K562 (cell line): ENCODE results near the gene OCA2. TPM values are rescaled to one million over a fixed set of nuclear protein-coding genes. Genes with fewer than 3 reads are reported as not detected.

ENCODE experiments used
- ATAC-seq: fragments of 200-7000 bp; cut with Tn5 transposase; 3 replicates; pipeline ENCODE4 v1.9.1; 2020; ENCODE audit warnings: moderate library complexity
- BruUV-seq: library from RNA; stranded (reverse); fragments of 400-500 nt; replicated peaks from 2 replicates; lab custom pipeline; 2021; lab: Mats Ljungman, UMichigan
- CTCF ChIA-PET: fragments of 300-600 bp; formaldehyde crosslinking; extraction: SDS; loops from one replicate; lab custom pipeline; 2021; ENCODE audit warnings: low intra/inter-chr PET ratio; lab: Yijun Ruan, JAX
- POLR2A ChIA-PET: fragments of 300-600, 350-650 bp; sonication (Branson Sonifier 250); formaldehyde crosslinking; extraction: SDS; loops from one replicate; lab custom pipeline; 2021; ENCODE audit warnings: antibody characterized with exemption, inconsistent platforms; lab: Yijun Ruan, JAX
- DNase-seq, 4 experiments: peaks; one replicate each; pipeline versions ENCODE4 v3.0.0 to v3.0.0-alpha.2; 2011 to 2018; ENCODE audit warnings: low spot score in 3 of 4, mixed read lengths in 3 of 4; ENCODE audit errors: extremely low read depth in 1 of 4
- FAIRE-seq: peaks from 2 replicates; lab custom pipeline; 2011; peaks lifted over from hg19 to GRCh38; lab: Jason Lieb, UNC
- H2AFZ ChIP-seq: 2 replicates; pipeline ENCODE4 v1.6.0; 2011; ENCODE audit warnings: low read depth, low read length, control low read depth, inconsistent platforms
- H3K27ac ChIP-seq: fragments of 200-600 bp; 3 replicates; pipeline ENCODE4 v1.8.0; 2011; ENCODE audit warnings: low read depth, mild to moderate bottlenecking, control low read depth, inconsistent platforms, low read length, moderate library complexity, mixed read lengths; ENCODE audit errors: extremely low read depth
- H3K27me3 ChIP-seq, 2 experiments: fragments of 300-600 bp in 1 of 2; 2 replicates in 1 of 2; 3 replicates in 1 of 2; pipeline versions ENCODE4 v1.6.0 to v1.8.0; 2011; ENCODE audit warnings: inconsistent platforms in 2 of 2, low read length in 2 of 2, mild to moderate bottlenecking in 1 of 2, mixed read lengths in 1 of 2, moderate library complexity in 1 of 2; ENCODE audit not compliant: control insufficient read depth in 2 of 2, insufficient read depth in 2 of 2
- H3K36me3 ChIP-seq: fragments of 300-600 bp; 3 replicates; pipeline ENCODE4 v1.8.0; 2011; ENCODE audit warnings: mild to moderate bottlenecking, low read length, inconsistent platforms; ENCODE audit not compliant: control insufficient read depth, insufficient read depth
- H3K4me1 ChIP-seq, 2 experiments: fragments of 200-600 bp in 1 of 2; replicated peaks in 1 of 2; 2 replicates in 1 of 2; 3 replicates in 1 of 2; pipeline versions ENCODE4 v1.5.1 to v1.8.0; 2011; ENCODE audit warnings: inconsistent platforms in 2 of 2, low read length in 2 of 2, mild to moderate bottlenecking in 1 of 2, mixed read lengths in 1 of 2, moderate library complexity in 1 of 2; ENCODE audit not compliant: control insufficient read depth in 2 of 2, insufficient read depth in 2 of 2
- H3K4me2 ChIP-seq: 2 replicates; pipeline ENCODE4 v1.6.1; 2011; ENCODE audit warnings: low read length, control low read depth, inconsistent platforms, mixed read lengths; ENCODE audit not compliant: insufficient read depth
- H3K4me3 ChIP-seq: fragments of 200-600 bp; sonication (generic), shearing (Covaris generic); 2 replicates; pipeline ENCODE4 v1.5.1; 2016; ENCODE audit warnings: control low read depth, inconsistent platforms
- H3K79me2 ChIP-seq: fragments of 200-600 bp; 3 replicates; pipeline ENCODE4 v1.8.0; 2011; ENCODE audit warnings: low read length, inconsistent platforms; ENCODE audit not compliant: control insufficient read depth, insufficient read depth
- H3K9ac ChIP-seq, 2 experiments: 2 replicates each; pipeline versions ENCODE4 v1.6.0 to v1.6.1; 2011; ENCODE audit warnings: low read depth in 2 of 2, low read length in 2 of 2, control low read depth in 1 of 2, inconsistent platforms in 1 of 2, mild to moderate bottlenecking in 1 of 2, mixed read lengths in 1 of 2; ENCODE audit not compliant: insufficient read depth in 1 of 2
- H3K9me1 ChIP-seq: one replicate; pipeline ENCODE4 v1.6.0; 2011; ENCODE audit warnings: inconsistent platforms, mild to moderate bottlenecking, low read length, moderate library complexity; ENCODE audit not compliant: control insufficient read depth, insufficient read depth
- H3K9me3 ChIP-seq: replicated peaks from 2 replicates; pipeline ENCODE4 v1.5.1; 2011; ENCODE audit warnings: low read depth, low read length, inconsistent platforms; ENCODE audit not compliant: control insufficient read depth, insufficient read depth
- H4K20me1 ChIP-seq: replicated peaks from 2 replicates; pipeline ENCODE4 v1.6.1; 2011; ENCODE audit warnings: low read length, inconsistent platforms, mixed read lengths; ENCODE audit not compliant: control insufficient read depth, insufficient read depth
- CREB3L1 ChIP-seq: fragments of 450-650 bp; IDR thresholded peaks from 2 replicates; pipeline ENCODE4 v1.6.1; 2014; ENCODE audit warnings: low read depth, mild to moderate bottlenecking, moderate library complexity, borderline replicate concordance
- CTBP1 ChIP-seq: fragments of 450-650 bp; IDR thresholded peaks from 2 replicates; pipeline ENCODE4 v1.6.1; 2016; ENCODE audit warnings: borderline replicate concordance
- ETV6 ChIP-seq, 3 experiments: fragments of 150-350 bp in 1 of 3; sonication (generic) in 1 of 3; formaldehyde crosslinking in 1 of 3; IDR thresholded peaks; 2 replicates each; pipeline versions ENCODE4 v1.6.1 to v1.8.0; 2014 to 2022; ENCODE audit warnings: borderline replicate concordance in 2 of 3, low read depth in 2 of 3, antibody characterized with exemption in 1 of 3, low read length in 1 of 3, mild to moderate bottlenecking in 1 of 3, missing genetic modification reagents in 1 of 3
- FOS ChIP-seq: IDR thresholded peaks from 3 replicates; pipeline ENCODE4 v1.6.1; 2011; ENCODE audit not compliant: insufficient read length; ENCODE audit errors: extremely low read depth
- FOSL1 ChIP-seq: fragments of 200-800 bp; sonication (Bioruptor generic); conservative IDR thresholded peaks from 2 replicates; pipeline ENCODE4 v1.6.1; 2016; ENCODE audit warnings: missing genetic modification characterization, missing compliant biosample characterization
- HMGN3 ChIP-seq: IDR thresholded peaks from 2 replicates; pipeline ENCODE4 v1.6.1; 2011; ENCODE audit warnings: borderline replicate concordance, low read depth, mild to moderate bottlenecking, mixed read lengths, low read length; ENCODE audit not compliant: insufficient read length; ENCODE audit errors: extremely low read depth
- HSF4 ChIP-seq: fragments of 250-450 bp; sonication (Bioruptor Pico); IDR thresholded peaks from 2 replicates; pipeline ENCODE4 v2.1.2; 2022; ENCODE audit warnings: mild to moderate bottlenecking, moderate library complexity, borderline replicate concordance
- ID3 ChIP-seq, 2 experiments: fragments of 250-450 bp in 1 of 2; fragments of 450-650 bp in 1 of 2; sonication (Bioruptor Pico) in 1 of 2; IDR thresholded peaks; 2 replicates each; pipeline versions ENCODE4 v1.6.1 to v1.8.0; 2016 to 2021; ENCODE audit warnings: mild to moderate bottlenecking in 2 of 2, moderate library complexity in 2 of 2, missing compliant biosample characterization in 1 of 2, missing genetic modification characterization in 1 of 2
- MITF ChIP-seq: IDR thresholded peaks from 2 replicates; pipeline ENCODE4 v1.6.1; 2014; ENCODE audit warnings: antibody characterized with exemption
- MLLT1 ChIP-seq, 2 experiments: fragments of 450-650 bp; IDR thresholded peaks; 2 replicates each; pipeline ENCODE4 v1.6.1; 2016
- RBM17 ChIP-seq: fragments of 200-400 bp; formaldehyde crosslinking; IDR thresholded peaks from 2 replicates; pipeline ENCODE4 v1.6.1; 2017; ENCODE audit warnings: low read depth, mild to moderate bottlenecking, low read length, borderline replicate concordance
- TOE1 ChIP-seq, 2 experiments: fragments of 450-650 bp in 1 of 2; sonication (generic) in 1 of 2; formaldehyde crosslinking in 1 of 2; IDR thresholded peaks; 2 replicates each; pipeline versions ENCODE4 v1.7.1 to v1.8.0; 2016 to 2022; ENCODE audit warnings: borderline replicate concordance in 2 of 2, mild to moderate bottlenecking in 2 of 2, antibody characterized with exemption in 1 of 2, inconsistent platforms in 1 of 2, low read depth in 1 of 2, missing genetic modification reagents in 1 of 2, moderate library complexity in 1 of 2
- ZFP30 ChIP-seq: fragments of 250-450 bp; sonication (Bioruptor Pico); IDR thresholded peaks from 2 replicates; pipeline ENCODE4 v1.8.0; 2022; ENCODE audit warnings: moderate library complexity, mild to moderate bottlenecking, inconsistent platforms, borderline replicate concordance
- ZKSCAN3 ChIP-seq: fragments of 250-450 bp; sonication (Bioruptor Pico); IDR thresholded peaks from 2 replicates; pipeline ENCODE4 v1.4.0; 2020
- ZNF146 ChIP-seq: IDR thresholded peaks from one replicate; pipeline ENCODE4 v1.6.1; 2018; ENCODE audit warnings: missing compliant biosample characterization; ENCODE audit not compliant: unreplicated experiment
- ZNF24 ChIP-seq: fragments of 450-650 bp; IDR thresholded peaks from 2 replicates; pipeline ENCODE4 v1.6.1; 2016
- ZNF507 ChIP-seq: conservative IDR thresholded peaks from 2 replicates; pipeline ENCODE4 v1.6.1; 2017; ENCODE audit warnings: missing genetic modification characterization, missing compliant biosample characterization
- WGBS: fragments of 100-300 bp; shearing (Covaris generic); methylation state at CpG from one replicate; pipeline ENCODE4 v1.1.6; 2016; ENCODE audit warnings: low coverage, mixed read lengths; ENCODE audit not compliant: insufficient coverage; ENCODE audit errors: missing lambda C conversion rate; 5-methylcytosine and 5-hydroxymethylcytosine counted together
- in situ Hi-C: fragments of 300-500 bp; cut with MboI; formaldehyde crosslinking; loops from 4 replicates; pipeline ENCODE4 v1.15.0; 2018; ENCODE audit warnings: inconsistent platforms, mixed read lengths
- intact Hi-C: fragments of 100-400 bp; cut with micrococcal nuclease; formaldehyde crosslinking; loops from 2 replicates; pipeline ENCODE4 v1.14.2; 2022
- polyA plus RNA-seq, 8 experiments: library from polyadenylated mRNA; depleted of rRNA in 4 of 8; stranded (reverse) in 5 of 8; unstranded in 3 of 8; fragments of >200 nt; fragmentation: Nextera tagmentation in 2 of 8; fragmentation: Illumina TruSeq in 1 of 8; extraction: Ambion mirVana in 2 of 8; extraction: Trizol in 1 of 8; gene quantifications; 2 replicates each; pipeline versions ENCODE4 v1.2.1 to v1.2.3, GENCODE V29; 2011 to 2014; ENCODE audit warnings: inconsistent platforms in 1 of 8, missing spikeins in 1 of 8
- total RNA-seq, 7 experiments: library from RNA; depleted of rRNA in 6 of 7; stranded (reverse); fragments of >200 nt in 6 of 7; fragmentation: Illumina TruSeq in 2 of 7; extraction: Trizol in 2 of 7; gene quantifications; 2 replicates each; pipeline versions ENCODE4 v1.2.1 to v1.2.3, GENCODE V29; 2011 to 2021; ENCODE audit warnings: low replicate concordance in 1 of 7

Gene OCA2
- total and polyA plus RNA-seq, 9 of the 15 experiments (the other 6 are each of a cell fraction or from before 2014, with no cell fraction given), result 0.07 to 0.59 (median 0.17) TPM; not detected in 1

DNA sequence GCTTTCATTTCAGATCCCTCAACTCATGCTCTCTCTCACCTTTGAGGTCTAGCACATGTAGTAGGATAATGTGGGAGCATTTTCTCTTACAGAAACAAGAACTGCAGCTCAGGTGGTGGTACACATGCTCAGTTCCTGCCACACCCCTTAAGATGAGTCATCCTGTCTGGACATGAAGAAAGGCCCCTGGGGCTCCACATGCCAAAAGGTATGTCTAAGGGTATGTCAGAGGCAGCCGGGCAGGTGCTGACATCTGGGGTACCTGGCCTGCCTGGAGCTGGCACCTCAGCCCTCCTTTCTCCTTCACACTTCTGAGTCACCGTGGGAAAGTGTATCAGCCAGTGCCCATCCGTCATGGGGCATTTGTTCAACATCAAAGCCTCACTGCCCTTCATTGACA is 209.9 kb downstream of the OCA2 start:
- 0% methylated on average over 3 of the region's 3 CpGs for WGBS
- H3K4me2 ChIP-seq, result no peak overlapping the region
- POLR2A ChIA-PET, result interaction anchor here (0.6 to 0.7 kb wide), 2 partner anchors 11 to 18 kb away, joined by 3 read pairs; no protein-coding TSS in a partner anchor

More for the DNA sequence above, 209.9 kb downstream of the OCA2 start:
- Histone ChIP-seq H3K4me3 (no peak overlapping the region), H3K79me2 (no peaks in the 10 kb centered on the region), H3K27ac (no peak overlapping the region), H3K9ac (no peak overlapping the region), H3K9me3 (no peaks in the 10 kb centered on the region), H3K4me1 (no peaks in the 10 kb centered on the region), H2AFZ (no peak overlapping the region), H3K36me3 (no peaks in the 10 kb centered on the region), H3K27me3 (no peaks in the 10 kb centered on the region), H4K20me1 (no peaks in the 10 kb centered on the region), H3K9me1 (no peaks in the 10 kb centered on the region)
- CTCF ChIA-PET, result no interaction called here
- TF ChIP-seq FOSL1 (tag), result no peak
- TF ChIP-seq RBM17, result no peak
- TF ChIP-seq ID3 (CRISPR knock-in tag; IDR thresholded peaks at IDR 0.05), result no peak
- no peak for TF ChIP-seq ID3 (tag; IDR thresholded peaks at IDR 0.05)
- TF ChIP-seq ZNF24, result no peak
- no peak for TF ChIP-seq ZFP30 (CRISPR knock-in tag)
- TF ChIP-seq HSF4 (CRISPR knock-in tag), result no peak
- no peak for TF ChIP-seq ZNF146 (CRISPR knock-in tag)
- no peak for TF ChIP-seq MLLT1 (IDR thresholded peaks at IDR 0.05)
- no peak for TF ChIP-seq CREB3L1
- no peak for TF ChIP-seq FOS
- no peak for TF ChIP-seq CTBP1
- TF ChIP-seq MITF, result no peak
- TF ChIP-seq ZNF507, result no peak
- no peak for TF ChIP-seq ETV6 (IDR thresholded peaks at IDR 0.05; ENCODE audit: borderline replicate concordance in 1 of 2, low read depth in 2 of 2, low read length in 1 of 2)
- TF ChIP-seq ETV6 (CRISPR knock-in tag; IDR thresholded peaks at IDR 0.05; ENCODE audit: borderline replicate concordance), result no peak
- TF ChIP-seq TOE1 (IDR thresholded peaks at IDR 0.05; ENCODE audit: borderline replicate concordance), result no peak
- TF ChIP-seq TOE1 (CRISPR knock-in tag; IDR thresholded peaks at IDR 0.05; ENCODE audit: borderline replicate concordance, low read depth), result no peak
- TF ChIP-seq ZKSCAN3 (CRISPR knock-in tag), result no peak
- no peak for TF ChIP-seq HMGN3
- in situ Hi-C loops, result no loop called here
- BruUV-seq, result no TSS peak
- DNase-seq, result no peak
- no peak for FAIRE-seq
- ATAC-seq, result no peak
- intact Hi-C loops, result no loop called here
